ENCODE measurements around the gene LPAR5. TPM values are rescaled to one million over a fixed set of nuclear protein-coding genes. Genes with fewer than 3 reads are reported as not detected.

Gene LPAR5
- total RNA-seq, 1 donor from 2014 or later = 7.0 TPM

- TF ChIP-seq, protein P1, sequence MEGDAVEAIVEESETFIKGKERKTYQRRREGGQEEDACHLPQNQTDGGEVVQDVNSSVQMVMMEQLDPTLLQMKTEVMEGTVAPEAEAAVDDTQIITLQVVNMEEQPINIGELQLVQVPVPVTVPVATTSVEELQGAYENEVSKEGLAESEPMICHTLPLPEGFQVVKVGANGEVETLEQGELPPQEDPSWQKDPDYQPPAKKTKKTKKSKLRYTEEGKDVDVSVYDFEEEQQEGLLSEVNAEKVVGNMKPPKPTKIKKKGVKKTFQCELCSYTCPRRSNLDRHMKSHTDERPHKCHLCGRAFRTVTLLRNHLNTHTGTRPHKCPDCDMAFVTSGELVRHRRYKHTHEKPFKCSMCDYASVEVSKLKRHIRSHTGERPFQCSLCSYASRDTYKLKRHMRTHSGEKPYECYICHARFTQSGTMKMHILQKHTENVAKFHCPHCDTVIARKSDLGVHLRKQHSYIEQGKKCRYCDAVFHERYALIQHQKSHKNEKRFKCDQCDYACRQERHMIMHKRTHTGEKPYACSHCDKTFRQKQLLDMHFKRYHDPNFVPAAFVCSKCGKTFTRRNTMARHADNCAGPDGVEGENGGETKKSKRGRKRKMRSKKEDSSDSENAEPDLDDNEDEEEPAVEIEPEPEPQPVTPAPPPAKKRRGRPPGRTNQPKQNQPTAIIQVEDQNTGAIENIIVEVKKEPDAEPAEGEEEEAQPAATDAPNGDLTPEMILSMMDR (IDR thresholded peaks at IDR 0.05; ENCODE audit: borderline replicate concordance) = no peak
- peak overlapping the region; percentile 75 for H3K27ac ChIP-seq (replicated peaks)
- no peaks in the 10 kb centered on the region for H3K36me3 ChIP-seq
- peaks cover 20% of the 10 kb centered on the region for H3K4me1 ChIP-seq
- intact Hi-C loops (cut with micrococcal nuclease) = no loop called here
- no peak for DNase-seq
- H3K9me3 ChIP-seq (replicated peaks) = no peaks in the 10 kb centered on the region
- H3K27me3 ChIP-seq (ENCODE audit: low read depth) = peaks cover 6% of the 10 kb centered on the region
- peak overlapping the region; percentile 62 for H3K4me3 ChIP-seq
These were observed 5.0 kb downstream of the LPAR5 start for GRCh38 chr12:6630736-6631135.

DNA sequence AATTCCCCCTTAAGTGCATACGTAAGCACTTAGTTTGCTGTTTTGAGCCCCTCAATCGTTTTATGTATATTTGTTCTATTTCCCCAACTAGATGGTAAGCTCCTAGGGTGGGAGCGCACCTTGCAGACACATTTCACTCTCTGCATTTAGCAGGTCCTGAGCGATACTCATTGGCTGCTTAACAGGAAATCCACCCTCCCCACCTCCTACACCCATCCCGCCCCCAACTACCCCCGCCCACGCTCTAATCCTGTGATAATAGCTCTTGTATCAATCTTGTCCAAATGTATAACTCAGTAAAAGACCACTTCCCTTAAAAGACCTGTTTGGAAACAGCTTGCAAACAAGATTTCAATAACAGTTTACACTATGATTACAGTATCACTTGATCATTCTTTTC is 8.1 kb downstream of the LPAR5 start:
- Histone ChIP-seq H3K27me3 (ENCODE audit: low read depth) (peaks cover 6% of the 10 kb centered on the region), H3K36me3 (no peaks in the 10 kb centered on the region), H3K9me3 (replicated peaks) (no peaks in the 10 kb centered on the region), H3K4me1 (peaks cover 17% of the 10 kb centered on the region), H3K4me3 (no peak overlapping the region), H3K27ac (replicated peaks) (no peak overlapping the region)
- intact Hi-C loops (cut with micrococcal nuclease) = no loop called here
- TF ChIP-seq, protein P1 (IDR thresholded peaks at IDR 0.05; ENCODE audit: borderline replicate concordance) = no peak
- DNase-seq = no peak

DNA sequence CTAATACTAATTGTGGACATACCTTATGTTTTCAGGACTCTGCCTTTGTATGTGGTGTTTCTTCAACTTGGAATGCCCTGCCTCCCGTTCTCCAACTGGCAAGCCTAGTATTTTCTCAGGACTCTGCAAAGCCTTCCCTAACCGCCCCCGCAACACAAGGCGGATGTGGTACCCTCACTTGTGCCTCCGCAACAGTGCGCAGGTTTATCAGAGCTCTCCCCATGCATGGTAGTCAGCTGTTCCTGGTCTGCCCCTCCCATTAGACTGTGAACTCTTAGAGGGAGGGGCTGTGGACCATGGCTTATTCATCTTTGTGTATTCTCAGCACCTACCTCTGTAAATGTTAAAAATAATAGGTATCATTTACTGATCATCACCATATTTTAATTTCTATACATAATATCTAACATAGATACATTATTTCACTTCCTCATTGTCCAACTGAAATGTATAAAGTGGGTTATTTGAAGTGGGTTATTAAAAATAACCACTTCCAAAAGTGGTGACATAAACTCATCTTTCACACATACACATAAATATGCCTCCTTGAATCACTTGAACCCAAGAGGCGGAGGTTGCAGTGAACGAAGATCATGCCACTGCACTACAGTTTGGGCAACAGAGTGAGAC is 9.0 kb downstream of the LPAR5 start:
- H3K4me1 ChIP-seq = peaks cover 12% of the 10 kb centered on the region
- H3K4me3 ChIP-seq = no peak overlapping the region
- intact Hi-C loops (cut with micrococcal nuclease) = no loop called here
- H3K36me3 ChIP-seq = no peaks in the 10 kb centered on the region
- H3K9me3 ChIP-seq (replicated peaks) = no peaks in the 10 kb centered on the region
- no peak overlapping the region for H3K27ac ChIP-seq (replicated peaks)
- TF ChIP-seq, protein P1 (IDR thresholded peaks at IDR 0.05; ENCODE audit: borderline replicate concordance) = no peak
- peaks cover 6% of the 10 kb centered on the region for H3K27me3 ChIP-seq (ENCODE audit: low read depth)
- DNase-seq = no peak

DNA sequence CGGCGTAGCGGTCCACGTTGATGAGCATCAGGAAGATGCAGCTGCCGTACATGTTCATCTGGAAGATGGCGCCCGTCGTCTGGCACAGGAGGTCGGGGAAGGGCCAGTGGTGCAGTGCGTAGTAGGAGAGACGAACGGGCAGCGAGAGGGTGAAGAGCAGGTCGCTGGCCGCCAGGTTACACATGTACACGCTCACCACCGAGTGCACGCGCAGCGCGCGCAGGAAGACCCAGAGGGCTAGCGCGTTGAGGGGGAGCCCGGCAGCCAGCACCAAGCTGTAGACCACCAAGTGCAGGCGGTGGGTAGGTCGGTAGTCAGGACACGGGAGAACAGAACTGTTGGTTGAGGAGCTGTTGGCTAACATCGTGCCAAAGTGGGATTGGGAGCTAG is 14.9 kb downstream of the LPAR5 start:
- H3K36me3 ChIP-seq = peaks cover 6% of the 10 kb centered on the region
- no peaks in the 10 kb centered on the region for H3K9me3 ChIP-seq (replicated peaks)
- no peak for DNase-seq
- H3K4me1 ChIP-seq = peaks cover 8% of the 10 kb centered on the region
- H3K4me3 ChIP-seq = peak overlapping the region; percentile 53
- peaks cover 15% of the 10 kb centered on the region for H3K27me3 ChIP-seq (ENCODE audit: low read depth)
- H3K27ac ChIP-seq (replicated peaks) = no peak overlapping the region
- TF ChIP-seq, protein P1 (IDR thresholded peaks at IDR 0.05; ENCODE audit: borderline replicate concordance) = no peak
- intact Hi-C loops (cut with micrococcal nuclease) = no loop called here

- no peak for DNase-seq
- Histone ChIP-seq H3K27ac (replicated peaks) (no peak overlapping the region), H3K27me3 (ENCODE audit: low read depth) (peaks cover 15% of the 10 kb centered on the region), H3K4me3 (peak overlapping the region; percentile 53), H3K36me3 (peaks cover 6% of the 10 kb centered on the region), H3K4me1 (peaks cover 8% of the 10 kb centered on the region), H3K9me3 (replicated peaks) (no peaks in the 10 kb centered on the region)
- TF ChIP-seq, protein P1 (IDR thresholded peaks at IDR 0.05; ENCODE audit: borderline replicate concordance) = peak; percentile 69
- intact Hi-C loops (cut with micrococcal nuclease) = no loop called here
These were observed 15.4 kb downstream of the LPAR5 start for GRCh38 chr12:6620137-6620884.

All from left ventricle myocardium inferior (tissue), 1 donor.